WTC11 (cell line): Measurements from ENCODE around the gene KLF11.

Experiments
- CREB1 ChIP-seq: sonication (generic); formaldehyde crosslinking; IDR thresholded peaks from 2 replicates; pipeline ENCODE4 v1.8.0; 2023; ENCODE audit warnings: mild to moderate bottlenecking, missing genetic modification reagents
- CTCF ChIP-seq: fragments of 200-600 bp; IDR thresholded peaks from 2 replicates; pipeline ENCODE4 v1.8.0; 2022; ENCODE audit warnings: antibody characterized with exemption
- E2F1 ChIP-seq: sonication (generic); formaldehyde crosslinking; IDR thresholded peaks from 2 replicates; pipeline ENCODE4 v1.8.0; 2022; ENCODE audit warnings: mild to moderate bottlenecking, missing genetic modification reagents
- ESRRA ChIP-seq: sonication (generic); formaldehyde crosslinking; IDR thresholded peaks from 2 replicates; pipeline ENCODE4 v1.8.1; 2022; ENCODE audit warnings: mild to moderate bottlenecking, missing genetic modification reagents, borderline replicate concordance
- FOXJ3 ChIP-seq: sonication (generic); formaldehyde crosslinking; IDR thresholded peaks from 2 replicates; pipeline ENCODE4 v1.9.0; 2021; ENCODE audit warnings: missing genetic modification reagents, mild to moderate bottlenecking, borderline replicate concordance
- GABPB1 ChIP-seq: sonication (generic); formaldehyde crosslinking; IDR thresholded peaks from 2 replicates; pipeline ENCODE4 v1.8.1; 2023; ENCODE audit warnings: mild to moderate bottlenecking, missing genetic modification reagents
- MAX ChIP-seq: sonication (generic); formaldehyde crosslinking; IDR thresholded peaks from 2 replicates; pipeline ENCODE4 v1.8.0; 2022; ENCODE audit warnings: mild to moderate bottlenecking, missing genetic modification reagents
- NFE2L1 ChIP-seq: sonication (generic); formaldehyde crosslinking; IDR thresholded peaks from 2 replicates; pipeline ENCODE4 v1.8.1; 2023; ENCODE audit warnings: missing genetic modification reagents
- NFYB ChIP-seq: sonication (generic); formaldehyde crosslinking; conservative IDR thresholded peaks from 2 replicates; pipeline ENCODE4 v1.8.0; 2022; ENCODE audit warnings: low read depth, missing genetic modification reagents
- PRDM15 ChIP-seq: sonication (generic); formaldehyde crosslinking; IDR thresholded peaks from 2 replicates; pipeline ENCODE4 v1.8.0; 2022; ENCODE audit warnings: missing genetic modification reagents
- RELA ChIP-seq: sonication (generic); formaldehyde crosslinking; IDR thresholded peaks from 2 replicates; pipeline ENCODE4 v1.8.1; 2022; ENCODE audit warnings: missing genetic modification reagents, mild to moderate bottlenecking, borderline replicate concordance
- USF1 ChIP-seq: sonication (generic); formaldehyde crosslinking; IDR thresholded peaks from 2 replicates; pipeline ENCODE4 v1.8.0; 2022; ENCODE audit warnings: mild to moderate bottlenecking, missing genetic modification reagents

GRCh38 chr2:10009811-10010781 lies 33.3 kb upstream of the KLF11 start:
- TF ChIP-seq FOXJ3 (no peak), E2F1 (CRISPR knock-in tag) (no peak), CTCF (no peak), NFE2L1 (CRISPR knock-in tag) (no peak), NFYB (CRISPR knock-in tag) (no peak), PRDM15 (CRISPR knock-in tag) (no peak), ESRRA (CRISPR knock-in tag) (no peak), USF1 (CRISPR knock-in tag) (no peak), CREB1 (CRISPR knock-in tag) (no peak), RELA (no peak), GABPB1 (CRISPR knock-in tag) (no peak), MAX (no peak)
